PC-3 (cell line): ENCODE data around the gene PROSER3. TPM values are rescaled to one million over a fixed set of nuclear protein-coding genes. Genes with fewer than 3 reads are reported as not detected.

Experiments
- ATAC-seq: fragments of 200-7000 bp; cut with Tn5 transposase; 2 replicates; pipeline ENCODE4 v1.9.1; 2020; ENCODE audit warnings: mild to moderate bottlenecking, moderate library complexity
- BruUV-seq: library from RNA; stranded (reverse); fragments of 400-500 nt; replicated peaks from 2 replicates; lab custom pipeline; 2021; lab: Mats Ljungman, UMichigan
- CTCF ChIA-PET: fragments of 300-600 bp; sonication (Branson Sonifier 250); formaldehyde crosslinking; loops from one replicate; lab custom pipeline; 2022; ENCODE audit warnings: antibody characterized with exemption; lab: Charles Lee
- POLR2A ChIA-PET: fragments of 300-600 bp; sonication (Branson Sonifier 250); formaldehyde crosslinking; loops from one replicate; lab custom pipeline; 2022; ENCODE audit warnings: antibody characterized with exemption; ENCODE audit not compliant: unreplicated experiment; lab: Charles Lee
- DNase-seq: peaks from one replicate; pipeline ENCODE4 v3.0.0-alpha.2; 2015
- H2AFZ ChIP-seq: fragments of 300-600 bp; sonication (generic); 2 replicates; pipeline ENCODE4 v1.6.0; 2016; ENCODE audit warnings: antibody characterized with exemption, low read length
- H3F3A ChIP-seq: fragments of 300-600 bp; sonication (generic); one replicate; pipeline ENCODE4 v1.6.0; 2017; ENCODE audit warnings: antibody characterized with exemption, low read length, control low read depth, mild to moderate bottlenecking; ENCODE audit not compliant: unreplicated experiment
- H3K27ac ChIP-seq: fragments of 300-600 bp; sonication (generic); 2 replicates; pipeline ENCODE4 v1.5.1; 2016; ENCODE audit warnings: mild to moderate bottlenecking, low read length
- H3K27me3 ChIP-seq: fragments of 300-600 bp; sonication (generic); 2 replicates; pipeline ENCODE4 v1.6.1; 2016; ENCODE audit warnings: low read length, mixed read lengths
- H3K36me3 ChIP-seq: fragments of 300-600 bp; sonication (generic); 2 replicates; pipeline ENCODE4 v1.6.1; 2016; ENCODE audit warnings: low read depth, mixed run types, low read length, mixed read lengths
- H3K4me1 ChIP-seq: fragments of 300-600 bp; sonication (generic); 2 replicates; pipeline ENCODE4 v1.5.1; 2016; ENCODE audit warnings: low read length; ENCODE audit not compliant: insufficient read depth
- H3K4me2 ChIP-seq: fragments of 300-600 bp; sonication (generic); 2 replicates; pipeline ENCODE4 v1.6.0; 2016; ENCODE audit warnings: low read length
- H3K4me3 ChIP-seq: fragments of 300-600 bp; sonication (generic); 2 replicates; pipeline ENCODE4 v1.5.1; 2016; ENCODE audit warnings: mild to moderate bottlenecking, low read length, mixed read lengths
- H3K79me2 ChIP-seq: fragments of 300-600 bp; sonication (generic); 2 replicates; pipeline ENCODE4 v1.6.1; 2017; ENCODE audit warnings: low read length, mixed read lengths
- H3K9ac ChIP-seq: fragments of 300-600 bp; sonication (generic); 2 replicates; pipeline ENCODE4 v1.6.0; 2016; ENCODE audit warnings: mild to moderate bottlenecking, low read length
- H3K9me2 ChIP-seq: fragments of 300-600 bp; sonication (generic); replicated peaks from 2 replicates; pipeline ENCODE4 v1.6.1; 2016; ENCODE audit warnings: mixed run types, low read length, mixed read lengths
- H3K9me3 ChIP-seq: fragments of 300-600 bp; sonication (generic); 2 replicates; pipeline ENCODE4 v1.6.1; 2016; ENCODE audit warnings: low read length, mixed read lengths
- H4K20me1 ChIP-seq: fragments of 300-600 bp; sonication (generic); 2 replicates; pipeline ENCODE4 v1.6.1; 2016; ENCODE audit warnings: low read length, mixed read lengths
- EZH2 ChIP-seq: fragments of 300-600 bp; sonication (generic); IDR thresholded peaks from one replicate; pipeline ENCODE4 v1.6.1; 2017; ENCODE audit warnings: antibody characterized with exemption, mild to moderate bottlenecking, low read length; ENCODE audit not compliant: unreplicated experiment
- EZH2phosphoT487 ChIP-seq: fragments of 300-600 bp; sonication (generic); IDR thresholded peaks from 2 replicates; pipeline ENCODE4 v1.6.1; 2018; ENCODE audit warnings: mild to moderate bottlenecking, antibody characterized with exemption, low read length, borderline replicate concordance
- intact Hi-C: fragments of 100-400 bp; cut with micrococcal nuclease; formaldehyde crosslinking; loops from 2 replicates; pipeline ENCODE4 v1.9.0; 2023
- total RNA-seq: library from RNA; depleted of rRNA; stranded (reverse); fragments of >200 nt; gene quantifications from 2 replicates; pipeline ENCODE4 v1.2.3, GENCODE V29; 2014
- TF ChIP-seq, protein P1 (sequence below): fragments of 300-600 bp; sonication (generic); conservative IDR thresholded peaks from 2 replicates; pipeline ENCODE4 v1.5.1; 2017; ENCODE audit warnings: antibody characterized with exemption, low read depth, mild to moderate bottlenecking, low read length

The PROSER3 gene
- total RNA-seq, 1 experiment from 2014 or later = 5.5 TPM

DNA sequence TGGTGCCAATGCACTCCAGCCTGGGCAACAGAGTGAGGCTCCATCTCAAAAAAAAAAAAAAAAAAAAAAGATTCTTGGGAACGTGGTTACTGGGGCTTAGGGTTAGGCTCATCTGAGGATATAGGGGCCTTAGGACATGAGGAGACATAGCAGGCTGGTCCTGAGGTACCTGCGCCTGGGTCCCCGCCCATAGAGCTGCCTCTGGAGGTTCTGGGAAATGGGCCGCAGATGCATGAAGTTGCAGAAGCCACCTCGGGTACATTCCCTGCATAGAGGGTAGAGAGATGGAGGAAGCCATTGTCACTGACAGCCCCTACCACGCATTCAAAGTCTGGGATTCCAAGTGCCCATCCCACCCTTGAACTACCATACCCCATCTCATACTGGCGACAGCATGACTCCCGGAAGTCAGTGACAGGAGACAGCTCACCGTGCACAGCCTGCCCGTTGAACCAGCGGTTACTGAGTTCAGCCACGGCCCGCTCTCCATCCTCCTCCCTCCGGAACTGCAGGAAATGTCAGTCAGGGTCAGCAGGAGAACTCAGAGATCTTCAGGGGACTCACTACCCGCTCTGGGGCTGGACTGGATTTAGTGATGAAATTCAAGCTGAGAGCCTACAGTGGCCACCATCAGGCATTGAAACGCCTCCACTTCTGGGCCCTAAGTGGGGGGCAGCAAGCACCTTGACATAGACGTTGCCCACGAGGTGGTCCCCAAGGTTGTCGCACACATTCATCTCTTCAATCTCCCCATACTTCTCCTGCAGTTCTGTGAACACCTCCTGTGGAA, 14.1 kb upstream of the PROSER3 start:
- Histone ChIP-seq H3K9ac (no peak overlapping the region), H3K4me2 (peak overlapping the region; percentile 88), H2AFZ (no peak overlapping the region), H3K4me1 (peaks cover 22% of the 10 kb centered on the region), H3K36me3 (no peaks in the 10 kb centered on the region), H3K79me2 (peaks cover 18% of the 10 kb centered on the region), H3K4me3 (peak overlapping the region; percentile 90; the same call in 1 of the 2 replicates), H3F3A (no peaks in the 10 kb centered on the region), H4K20me1 (no peaks in the 10 kb centered on the region), H3K27me3 (no peaks in the 10 kb centered on the region), H3K9me3 (no peaks in the 10 kb centered on the region), H3K9me2 (no peaks in the 10 kb centered on the region), H3K27ac (no peak overlapping the region)
- no peak for TF ChIP-seq EZH2phosphoT487
- TF ChIP-seq, protein P1, sequence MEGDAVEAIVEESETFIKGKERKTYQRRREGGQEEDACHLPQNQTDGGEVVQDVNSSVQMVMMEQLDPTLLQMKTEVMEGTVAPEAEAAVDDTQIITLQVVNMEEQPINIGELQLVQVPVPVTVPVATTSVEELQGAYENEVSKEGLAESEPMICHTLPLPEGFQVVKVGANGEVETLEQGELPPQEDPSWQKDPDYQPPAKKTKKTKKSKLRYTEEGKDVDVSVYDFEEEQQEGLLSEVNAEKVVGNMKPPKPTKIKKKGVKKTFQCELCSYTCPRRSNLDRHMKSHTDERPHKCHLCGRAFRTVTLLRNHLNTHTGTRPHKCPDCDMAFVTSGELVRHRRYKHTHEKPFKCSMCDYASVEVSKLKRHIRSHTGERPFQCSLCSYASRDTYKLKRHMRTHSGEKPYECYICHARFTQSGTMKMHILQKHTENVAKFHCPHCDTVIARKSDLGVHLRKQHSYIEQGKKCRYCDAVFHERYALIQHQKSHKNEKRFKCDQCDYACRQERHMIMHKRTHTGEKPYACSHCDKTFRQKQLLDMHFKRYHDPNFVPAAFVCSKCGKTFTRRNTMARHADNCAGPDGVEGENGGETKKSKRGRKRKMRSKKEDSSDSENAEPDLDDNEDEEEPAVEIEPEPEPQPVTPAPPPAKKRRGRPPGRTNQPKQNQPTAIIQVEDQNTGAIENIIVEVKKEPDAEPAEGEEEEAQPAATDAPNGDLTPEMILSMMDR = no peak
- TF ChIP-seq EZH2 = no peak
- DNase-seq (no peak), ATAC-seq (no peak)
- CTCF ChIA-PET = no interaction called here
- intact Hi-C loops = loop anchor here (2.0 kb wide), 1 partner anchor 27 kb away; no protein-coding TSS in a partner anchor
- POLR2A ChIA-PET = no interaction called here
- BruUV-seq = no TSS peak

DNA sequence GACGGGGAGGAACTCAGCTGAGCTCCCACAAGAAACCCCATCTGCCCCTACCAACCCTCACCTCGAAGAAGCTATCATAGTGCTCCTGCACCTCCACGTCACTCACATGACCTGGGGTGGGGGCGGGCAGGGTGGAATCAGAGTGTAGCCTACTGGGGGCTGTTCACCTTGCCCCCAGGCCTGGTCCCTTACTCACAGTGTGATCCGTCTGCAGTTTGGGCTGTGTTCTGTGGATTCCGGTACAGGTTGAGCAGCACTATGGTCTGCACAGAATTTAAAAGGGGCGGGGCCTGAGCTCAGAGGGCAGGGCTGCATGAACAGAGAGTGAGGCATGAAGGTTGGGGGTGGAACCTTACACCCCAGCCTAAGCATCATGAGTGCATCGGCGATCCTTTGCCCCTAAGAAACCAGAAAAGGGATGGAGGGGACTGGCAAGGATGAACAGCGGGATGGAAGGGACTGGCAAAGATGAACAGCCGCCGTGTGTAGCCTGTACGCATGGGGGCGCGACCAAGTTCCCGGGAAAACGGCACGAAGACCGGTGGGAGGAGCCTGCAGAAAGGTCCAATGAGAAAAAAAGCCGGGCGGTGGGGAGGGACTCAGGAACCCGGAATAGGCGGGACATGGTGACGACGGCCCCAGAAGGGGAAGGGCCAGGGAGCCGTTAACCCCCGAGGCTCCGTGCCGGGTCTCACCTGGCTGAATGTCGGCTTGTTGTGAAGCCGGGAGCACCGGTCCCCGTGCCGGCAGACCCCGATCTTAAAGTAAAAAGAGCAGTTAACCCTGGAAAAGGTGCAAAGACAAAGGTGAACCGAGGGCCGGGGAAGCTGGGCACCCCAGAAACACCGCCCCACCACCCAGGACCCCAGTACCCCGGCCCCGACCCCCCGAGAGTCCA, 13.3 kb upstream of the PROSER3 start:
- no peaks in the 10 kb centered on the region for H3K36me3 ChIP-seq
- peak overlapping the region; percentile 88 for H2AFZ ChIP-seq
- ChIA-PET CTCF (no interaction called here), POLR2A (interaction anchor here (0.7 kb wide), 1 partner anchor 32 kb away, joined by 7 read pairs; no protein-coding TSS in a partner anchor)
- H3F3A ChIP-seq = no peaks in the 10 kb centered on the region
- no peaks in the 10 kb centered on the region for H3K9me2 ChIP-seq
- peak overlapping the region; percentile 96 for H3K9ac ChIP-seq
- peak overlapping the region; percentile 88 for H3K4me2 ChIP-seq
- H3K4me1 ChIP-seq = peaks cover 23% of the 10 kb centered on the region
- H3K4me3 ChIP-seq = peak overlapping the region; percentile 90
- no peaks in the 10 kb centered on the region for H3K27me3 ChIP-seq
- TF ChIP-seq, protein P1 = peak; percentile 39; the same call in 1 of the 2 replicates
- TF ChIP-seq EZH2 = no peak
- H3K27ac ChIP-seq = peak overlapping the region; percentile 92
- peak; percentile 56 for ATAC-seq
- intact Hi-C loops = loop anchor here (2.0 kb wide), 1 partner anchor 28 kb away; no protein-coding TSS in a partner anchor
- no peaks in the 10 kb centered on the region for H3K9me3 ChIP-seq
- peaks cover 23% of the 10 kb centered on the region for H3K79me2 ChIP-seq
- TSS peak; percentile 70 for BruUV-seq
- no peaks in the 10 kb centered on the region for H4K20me1 ChIP-seq
- DNase-seq = peak; percentile 90
